Measurements from ENCODE around the gene NRBF2. TPM values are rescaled to one million over a fixed set of nuclear protein-coding genes. Genes with fewer than 3 reads are reported as not detected.
A peak's percentile ranks its signal among the peaks of the same experiment; 100 is the strongest.

The NRBF2 gene
- total and polyA plus RNA-seq, 2 of the 4 experiments (the other 2 are of a cell fraction): 19.9 to 20.6 TPM

DNA sequence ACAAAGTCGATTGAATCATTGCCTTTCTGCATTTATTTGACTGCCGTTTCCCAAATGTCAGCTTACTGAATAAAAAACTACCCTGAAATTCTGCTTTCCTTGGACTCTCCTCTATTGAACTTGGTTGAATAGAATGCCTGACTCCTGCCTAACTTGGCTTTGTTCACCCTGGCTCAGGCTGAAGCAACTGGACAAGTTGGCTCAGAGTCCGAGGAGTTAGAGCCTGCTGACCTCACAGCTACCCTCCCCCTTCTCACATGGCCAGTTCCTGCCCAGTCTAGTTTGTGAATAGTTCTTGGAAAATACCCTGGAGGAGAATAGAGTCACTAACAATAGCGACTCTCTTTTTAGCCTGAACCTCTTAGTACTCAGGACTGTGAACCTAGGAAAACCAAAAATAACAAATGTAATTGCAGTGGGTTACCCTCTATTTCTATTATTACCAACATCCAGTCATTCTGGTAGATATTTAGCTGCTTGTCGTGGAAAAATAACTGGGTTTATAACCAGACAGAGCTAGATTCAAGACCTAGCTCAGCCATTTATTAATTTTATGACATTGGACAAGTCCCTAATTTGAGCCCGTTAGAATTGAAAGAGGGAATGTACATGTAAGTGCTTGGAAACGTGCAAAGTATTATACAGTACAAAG is 17.3 kb upstream of the NRBF2 start:
- H3K4ac ChIP-seq (ENCODE audit: low read depth, low read length): peak overlapping the region; percentile 64
- no peaks in the 10 kb centered on the region for H4K20me1 ChIP-seq (ENCODE audit: insufficient read depth, low read length)
- in situ Hi-C loops (cut with MboI; ENCODE audit: low sequenced_read_pairs) (no loop called here), intact Hi-C loops (cut with micrococcal nuclease) (no loop called here), dilution Hi-C loops (cut with HindIII; ENCODE audit: low sequenced_read_pairs, unreplicated experiment) (no loop called here)
- no peak overlapping the region for H3K4me3 ChIP-seq (ENCODE audit: insufficient read depth, low read depth, low read length)
- no peak overlapping the region; the same call in 1 of the 2 replicates for H3K14ac ChIP-seq (replicated peaks; ENCODE audit: low read depth, low read length)
- BruUV-seq (replicated peaks): no TSS peak
- H3K79me1 ChIP-seq (ENCODE audit: low read depth in 1 of 2, low read length in 2 of 2): no peaks in the 10 kb centered on the region
- DNase-seq (peak; percentile 75), ATAC-seq (ENCODE audit: low read depth) (peak; percentile 56)
- no peak overlapping the region for H2BK120ac ChIP-seq (ENCODE audit: low read depth, low read length)
- 58% methylated on average over 2 of the region's 7 CpGs; no CpG with 5 or more reads in 1 of the 2 experiments for WGBS, 2 experiments (ENCODE audit: extremely low coverage in 2 of 2, insufficient read length in 1 of 2)
- peak overlapping the region; percentile 32; the same call in 1 of the 2 replicates for H3K27ac ChIP-seq (ENCODE audit: insufficient read depth, low read length)
- H4K8ac ChIP-seq (ENCODE audit: low read depth in 2 of 2, low read length in 2 of 2): peak overlapping the region in 1 of 2 experiments; percentile 52; a peak in 1 of 4 replicates
- no peak overlapping the region for H3K56ac ChIP-seq (ENCODE audit: extremely low read depth, insufficient read depth, low read length)
- no peak overlapping the region for H2AK9ac ChIP-seq (replicated peaks; ENCODE audit: low read depth, low read length, poor library complexity)
- no peaks in the 10 kb centered on the region for H3K9me3 ChIP-seq (ENCODE audit: control insufficient read depth, insufficient read depth, low read length)
- ChIA-PET CTCF (no interaction called here), POLR2A (ENCODE audit: unreplicated experiment) (no interaction called here)
- no peaks in the 10 kb centered on the region for H3K9me1 ChIP-seq (ENCODE audit: insufficient read depth, low read length)
- no peak overlapping the region; the same call in 2 of the 3 replicates for H2BK15ac ChIP-seq (ENCODE audit: low read depth, low read length)
- H2AFZ ChIP-seq (replicated peaks; ENCODE audit: low read length, poor library complexity): peak overlapping the region; percentile 51
- H2BK20ac ChIP-seq (ENCODE audit: low read depth, low read length): no peak overlapping the region
- H4K91ac ChIP-seq (ENCODE audit: insufficient read depth, low read depth, low read length): no peak overlapping the region
- H3K36me3 ChIP-seq (ENCODE audit: control insufficient read depth, insufficient read depth, low read length): no peaks in the 10 kb centered on the region
- H2AK5ac ChIP-seq (ENCODE audit: low read depth, low read length): peak overlapping the region; percentile 21; the same call in 1 of the 2 replicates
- H2BK5ac ChIP-seq (ENCODE audit: low read depth, low read length, poor library complexity, severe bottlenecking): peak overlapping the region; percentile 46
- TF ChIP-seq CEBPB (IDR thresholded peaks at IDR 0.05; ENCODE audit: low read depth, low read length): peak; percentile 12; the same call in 1 of the 2 replicates
- TF ChIP-seq BHLHE40 (IDR thresholded peaks at IDR 0.05; ENCODE audit: low read depth, low read length): no peak
- TF ChIP-seq FOS (IDR thresholded peaks at IDR 0.05; ENCODE audit: low read depth, low read length): no peak
- no peaks in the 10 kb centered on the region for H3K27me3 ChIP-seq (ENCODE audit: control insufficient read depth, insufficient read depth, low read length)
- H3K18ac ChIP-seq (ENCODE audit: low read depth, low read length): peak overlapping the region; percentile 1; the same call in 1 of the 2 replicates
- H3K4me2 ChIP-seq (ENCODE audit: low read depth, low read length): no peak overlapping the region
- no peak overlapping the region for H3K9ac ChIP-seq (ENCODE audit: low read depth, low read length)
- H3K4me1 ChIP-seq (ENCODE audit: control insufficient read depth, insufficient read depth, low read length): peaks cover 8% of the 10 kb centered on the region
- no peak overlapping the region for H3K23ac ChIP-seq (ENCODE audit: low read depth, low read length)
- H4K5ac ChIP-seq (ENCODE audit: low read depth, low read length): no peak overlapping the region

Data from IMR-90 (cell line).